MG63 (cell line): Measurements from ENCODE around the gene CORO6. TPM values are rescaled to one million over a fixed set of nuclear protein-coding genes. Genes with fewer than 3 reads are reported as not detected.
A peak's percentile ranks its signal among the peaks of the same experiment; 100 is the strongest.
"Not testable (repeated sequence)": the region's sequence is repeated elsewhere in the genome, so short reads cannot be mapped to it uniquely, and the experiment has no call there.

Experiments
- DNase-seq: peaks from one replicate; pipeline ENCODE4 v3.0.0-alpha.2; 2020
- H3K27me3 ChIP-seq: fragments of 250-450 bp; sonication (Bioruptor Pico); 2 replicates; pipeline ENCODE4 v1.5.1; 2020; ENCODE audit warnings: mild to moderate bottlenecking, moderate library complexity
- H3K36me3 ChIP-seq: fragments of 250-450 bp; sonication (Bioruptor Pico); 2 replicates; pipeline ENCODE4 v1.5.1; 2020; ENCODE audit warnings: mild to moderate bottlenecking, moderate library complexity
- H3K4me3 ChIP-seq: fragments of 250-450 bp; sonication (Bioruptor Pico); 2 replicates; pipeline ENCODE4 v1.5.1; 2020; ENCODE audit warnings: mild to moderate bottlenecking, moderate library complexity
- H3K9me3 ChIP-seq: fragments of 250-450 bp; sonication (Bioruptor Pico); 2 replicates; pipeline ENCODE4 v1.5.1; 2020; ENCODE audit warnings: mild to moderate bottlenecking, moderate library complexity
- total RNA-seq: library from RNA; depleted of rRNA; stranded (reverse); fragments of >200 nt; shearing (Covaris generic); gene quantifications from 2 replicates; pipeline ENCODE4 v1.2.3, GENCODE V29; 2014; ENCODE audit warnings: low replicate concordance; rRNA removed

Gene CORO6
- total RNA-seq: 1.2 TPM in 1 of 2 replicates, not detected in the other

DNA sequence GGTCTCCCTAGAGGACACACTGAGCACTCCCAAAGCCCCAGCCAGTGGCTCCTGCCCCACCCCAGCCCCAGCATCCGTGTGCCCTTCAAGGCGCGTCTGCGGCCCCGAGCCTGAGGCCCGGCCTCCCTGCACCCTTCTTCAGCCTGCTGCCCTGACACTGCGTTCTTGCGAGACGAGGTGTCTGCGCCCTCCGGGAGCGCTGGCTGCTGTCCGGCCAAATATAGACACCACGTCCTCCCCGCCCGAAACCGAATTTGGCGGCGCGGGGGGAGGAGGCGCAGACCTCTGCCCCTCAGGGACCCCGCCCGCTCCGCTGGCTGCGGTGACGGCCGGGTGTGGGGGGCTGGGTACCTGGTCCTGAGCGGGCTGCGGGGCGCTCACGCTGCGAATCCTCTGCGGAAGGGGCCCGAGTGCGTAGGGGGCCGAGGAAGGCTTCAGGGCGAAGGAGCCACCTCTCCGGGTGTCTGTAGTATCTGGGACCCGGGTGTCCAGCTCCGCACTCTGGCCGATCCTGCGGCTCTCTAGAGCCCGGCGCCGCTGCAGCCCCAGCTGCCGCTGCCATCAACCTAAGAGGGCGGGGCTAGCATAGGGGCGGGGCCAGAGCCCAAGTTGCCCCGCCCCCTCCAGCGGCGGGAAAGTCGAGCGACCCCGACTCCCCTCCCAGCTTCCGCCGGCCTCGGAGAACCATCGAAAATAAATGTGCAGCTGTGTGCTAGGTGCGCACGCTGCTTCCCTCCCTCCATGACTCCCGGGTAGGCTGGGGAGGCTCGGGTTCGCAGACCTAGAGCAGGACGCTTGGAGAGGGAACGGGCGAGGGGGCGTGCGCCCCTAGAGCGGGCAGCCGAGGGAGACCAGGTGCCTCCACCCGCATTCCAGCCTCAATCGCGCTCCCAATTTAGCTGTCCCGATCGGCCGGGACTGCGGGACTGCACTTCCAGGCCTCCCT is at the start of gene CORO6:
Gene CORO6 (minus strand): TSS at position 576 of the 946 bp plus-strand sequence. CDS start 1,491 bp downstream, outside the sequence.
- DNase-seq: peak; percentile 31
- Histone ChIP-seq H3K4me3 (peak within 1 kb of the TSS; percentile 50), H3K36me3 (no peaks in the 10 kb centered on the region), H3K27me3 (no peaks in the 10 kb centered on the region), H3K9me3 (no peaks in the 10 kb centered on the region)

DNA sequence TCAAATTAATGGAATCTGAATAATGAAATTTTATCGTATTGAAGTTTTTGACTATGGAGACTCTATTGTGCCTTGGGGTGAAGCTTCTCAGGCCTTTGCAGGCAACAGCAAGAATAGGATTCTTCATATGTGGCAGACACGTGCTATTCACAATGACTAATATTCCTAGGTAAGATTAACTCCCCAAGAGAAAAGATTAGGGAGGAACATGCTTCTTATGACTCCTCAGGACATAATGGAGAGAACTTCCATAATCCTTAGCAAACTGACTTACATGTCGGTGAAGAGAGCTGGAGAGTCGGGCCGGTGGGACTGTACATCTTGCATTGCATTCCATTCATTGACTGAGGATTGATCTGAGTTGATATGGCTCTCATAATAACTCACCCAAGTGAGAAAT is 48.9 kb upstream of the CORO6 start:
- Histone ChIP-seq H3K9me3 (no peaks in the 10 kb centered on the region), H3K36me3 (peaks cover 5% of the 10 kb centered on the region; the same call in 1 of the 2 replicates), H3K27me3 (no peaks in the 10 kb centered on the region), H3K4me3 (no peak overlapping the region)
- DNase-seq: no peak

DNA sequence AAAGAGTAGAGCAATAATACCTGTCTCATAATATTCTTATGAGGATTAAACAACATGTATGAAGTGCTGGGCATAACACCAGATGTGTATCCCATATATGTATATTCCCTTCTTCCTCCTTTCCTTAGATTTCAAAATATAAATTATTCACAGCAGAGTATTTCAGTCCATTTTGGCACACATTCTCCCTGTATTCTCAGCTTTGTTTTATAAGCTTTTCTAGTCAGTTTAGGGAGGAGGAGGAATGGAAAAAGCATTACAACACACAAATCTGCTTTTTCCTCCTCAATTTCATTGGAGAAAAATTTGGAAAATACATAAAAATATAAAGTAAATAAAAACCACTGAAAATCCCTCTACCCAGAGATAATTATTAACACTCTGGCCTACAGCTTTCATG is 46.6 kb upstream of the CORO6 start:
- H3K9me3 ChIP-seq: no peaks in the 10 kb centered on the region
- no peaks in the 10 kb centered on the region for H3K27me3 ChIP-seq
- no peak for DNase-seq
- H3K36me3 ChIP-seq: peaks cover 5% of the 10 kb centered on the region; the same call in 1 of the 2 replicates
- no peak overlapping the region for H3K4me3 ChIP-seq

DNA sequence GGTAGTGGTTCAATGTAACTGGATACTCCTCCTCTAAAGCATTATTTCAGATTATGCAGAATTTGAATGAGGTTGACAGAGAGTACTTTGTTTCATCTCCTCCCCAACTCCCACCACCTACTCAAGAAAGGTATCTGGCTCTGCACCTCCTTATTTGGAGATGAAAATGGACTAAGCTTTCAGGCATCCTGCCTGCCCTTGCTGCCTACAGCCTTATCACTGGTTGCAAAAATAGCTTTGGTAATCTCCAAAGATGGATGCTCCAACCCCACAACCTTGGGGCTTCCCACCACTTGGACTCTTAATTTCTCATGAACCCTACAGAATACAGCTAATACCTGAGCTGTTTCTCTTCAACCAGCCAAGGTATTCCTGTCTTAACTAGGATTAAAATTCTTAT is 45.3 kb upstream of the CORO6 start:
- Histone ChIP-seq H3K36me3 (peaks cover 5% of the 10 kb centered on the region; the same call in 1 of the 2 replicates), H3K4me3 (no peak overlapping the region)

DNA sequence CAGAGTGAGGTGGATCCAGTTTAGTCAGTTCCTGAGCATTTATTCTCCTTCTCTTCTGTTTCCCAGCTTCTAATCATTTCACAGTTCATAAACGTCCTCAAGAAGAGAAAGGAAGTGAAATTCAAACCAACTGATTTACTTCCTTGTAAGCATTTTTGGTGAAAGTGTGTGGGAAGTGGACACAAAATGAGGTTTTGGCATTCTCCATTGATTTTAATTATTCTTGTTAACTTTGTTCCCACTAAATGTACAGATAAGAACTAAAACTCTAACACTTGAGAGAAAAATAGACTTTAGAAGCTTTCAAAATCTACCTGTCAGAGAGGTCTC is 42.7 kb upstream of the CORO6 start:
- H3K27me3 ChIP-seq: no peaks in the 10 kb centered on the region
- H3K36me3 ChIP-seq: peaks cover 5% of the 10 kb centered on the region; the same call in 1 of the 2 replicates
- no peak for DNase-seq
- H3K9me3 ChIP-seq: no peaks in the 10 kb centered on the region
- no peak overlapping the region for H3K4me3 ChIP-seq

More for the DNA sequence above, 45.3 kb upstream of the CORO6 start:
- no peaks in the 10 kb centered on the region for H3K9me3 ChIP-seq
- DNase-seq: no peak
- no peaks in the 10 kb centered on the region for H3K27me3 ChIP-seq

DNA sequence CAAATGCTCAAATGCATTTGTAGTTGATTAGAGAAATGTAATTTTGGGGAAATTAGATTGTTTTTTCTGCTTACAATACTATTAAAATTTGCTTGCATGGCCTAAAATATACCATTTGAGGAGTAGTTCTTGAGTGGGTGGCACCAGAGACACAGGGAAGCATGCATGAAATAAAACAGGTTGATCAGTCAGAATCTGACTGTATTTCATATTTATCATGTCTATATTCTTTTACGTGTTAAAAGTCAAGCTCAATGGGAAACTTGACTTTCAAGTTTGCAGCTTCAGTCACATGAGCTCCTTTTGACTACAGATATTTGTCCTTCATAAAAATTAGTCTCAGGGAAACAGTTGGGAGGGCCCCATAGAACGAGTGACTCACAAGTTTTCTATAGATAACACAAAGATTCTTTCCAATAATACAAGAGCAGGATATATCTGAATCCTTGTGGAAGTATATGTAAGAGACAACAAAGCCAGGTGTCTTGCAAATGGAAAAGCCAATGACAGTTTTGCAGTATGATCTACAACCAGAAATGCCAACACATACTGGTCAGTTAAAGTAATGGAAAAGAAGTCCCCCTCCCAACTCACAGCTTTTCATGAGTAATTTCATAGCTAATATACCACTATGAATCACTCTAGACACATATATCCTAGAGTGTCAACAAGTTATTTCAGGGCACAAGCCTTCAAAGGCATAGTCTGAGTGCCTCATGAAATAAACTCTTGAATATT is 42.2 kb upstream of the CORO6 start:
- no peak overlapping the region for H3K4me3 ChIP-seq
- H3K36me3 ChIP-seq: peaks cover 5% of the 10 kb centered on the region; the same call in 1 of the 2 replicates
- H3K27me3 ChIP-seq: no peaks in the 10 kb centered on the region
- DNase-seq: no peak
- no peaks in the 10 kb centered on the region for H3K9me3 ChIP-seq

DNA sequence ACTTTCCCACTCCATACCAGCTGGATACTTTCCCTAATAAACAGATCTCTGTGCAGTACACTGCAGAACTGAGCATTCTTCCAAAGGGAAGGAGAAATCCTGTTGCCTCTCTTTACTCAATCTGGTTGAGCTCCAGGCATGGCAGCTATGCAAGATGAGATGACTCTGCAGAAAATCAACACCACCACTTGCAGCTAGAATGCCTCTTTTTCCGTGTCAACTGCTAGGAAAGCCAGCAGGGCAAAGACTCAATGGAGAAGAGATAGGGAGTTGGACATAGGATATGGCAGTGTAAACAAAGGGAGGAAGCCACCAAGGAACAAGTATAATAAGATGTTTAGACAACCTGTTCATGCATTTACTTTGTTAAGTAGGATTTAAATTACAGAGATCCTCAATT is 40.4 kb upstream of the CORO6 start:
- Histone ChIP-seq H3K27me3 (no peaks in the 10 kb centered on the region), H3K9me3 (no peaks in the 10 kb centered on the region), H3K36me3 (peaks cover 5% of the 10 kb centered on the region; the same call in 1 of the 2 replicates), H3K4me3 (no peak overlapping the region)
- DNase-seq: no peak

DNA sequence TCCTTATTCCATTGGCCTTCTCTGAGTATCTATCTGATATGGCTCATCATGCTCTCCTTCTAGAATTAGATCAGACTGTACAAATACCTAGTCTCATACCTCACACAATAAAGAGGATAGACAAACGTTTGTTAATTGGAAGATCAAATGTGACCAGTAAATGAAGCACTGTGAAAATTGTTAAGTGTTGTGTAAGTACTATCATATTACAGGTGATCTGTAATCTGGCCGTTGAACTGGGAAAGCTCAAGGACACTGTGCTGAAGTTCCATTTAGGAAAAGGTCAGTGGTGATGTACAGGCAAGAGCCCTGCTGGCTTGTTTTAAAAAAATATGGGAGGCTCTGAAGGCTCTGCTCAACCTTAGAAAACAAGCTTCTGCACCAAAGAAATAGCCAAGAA is 38.5 kb upstream of the CORO6 start:
- no peaks in the 10 kb centered on the region for H3K27me3 ChIP-seq
- no peaks in the 10 kb centered on the region for H3K9me3 ChIP-seq
- H3K4me3 ChIP-seq: no peak overlapping the region
- DNase-seq: no peak
- no peaks in the 10 kb centered on the region for H3K36me3 ChIP-seq

DNA sequence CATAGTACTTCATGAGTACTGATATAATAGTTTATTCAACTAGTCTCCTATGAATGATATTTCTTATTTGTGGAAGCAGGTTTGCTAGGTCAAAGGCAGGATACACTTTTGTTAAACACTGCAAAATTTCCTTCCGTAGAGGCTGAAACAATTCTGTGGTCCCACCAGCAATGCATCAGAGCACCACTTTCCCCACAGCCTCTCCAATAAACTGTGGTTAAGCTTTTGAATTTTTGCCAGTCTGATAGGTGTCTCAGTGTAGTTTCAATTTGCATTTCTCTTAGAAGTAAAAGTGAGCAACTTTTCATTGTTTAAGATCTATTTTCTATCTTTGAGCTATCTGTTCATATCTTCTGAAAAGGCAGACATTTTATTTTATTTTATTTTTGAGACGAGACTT is 36.4 kb upstream of the CORO6 start:
- Histone ChIP-seq H3K27me3 (no peaks in the 10 kb centered on the region), H3K4me3 (no peak overlapping the region), H3K36me3 (no peaks in the 10 kb centered on the region), H3K9me3 (no peaks in the 10 kb centered on the region)
- DNase-seq: no peak

DNA sequence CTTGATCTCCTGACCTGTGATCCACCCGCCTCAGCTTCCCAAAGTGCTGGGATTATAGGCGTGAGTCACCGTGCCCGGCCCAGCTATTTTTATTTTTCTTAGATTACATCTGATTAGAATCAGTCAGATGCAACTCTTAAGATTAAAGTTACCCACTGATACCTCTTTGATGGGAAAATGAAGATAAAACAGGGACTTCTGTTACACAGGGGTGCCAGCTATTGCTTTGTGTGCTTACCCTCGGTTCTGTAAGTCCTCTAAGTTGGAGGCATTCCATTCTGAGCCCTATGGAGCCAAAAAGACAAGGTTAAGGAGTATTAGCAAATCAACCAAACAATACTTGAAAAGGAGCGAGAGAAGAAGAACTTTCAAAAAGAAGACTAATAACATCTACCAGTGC is 32.6 kb upstream of the CORO6 start:
- Histone ChIP-seq H3K36me3 (no peaks in the 10 kb centered on the region), H3K4me3 (no peak overlapping the region), H3K9me3 (no peaks in the 10 kb centered on the region), H3K27me3 (no peaks in the 10 kb centered on the region)
- no peak for DNase-seq

DNA sequence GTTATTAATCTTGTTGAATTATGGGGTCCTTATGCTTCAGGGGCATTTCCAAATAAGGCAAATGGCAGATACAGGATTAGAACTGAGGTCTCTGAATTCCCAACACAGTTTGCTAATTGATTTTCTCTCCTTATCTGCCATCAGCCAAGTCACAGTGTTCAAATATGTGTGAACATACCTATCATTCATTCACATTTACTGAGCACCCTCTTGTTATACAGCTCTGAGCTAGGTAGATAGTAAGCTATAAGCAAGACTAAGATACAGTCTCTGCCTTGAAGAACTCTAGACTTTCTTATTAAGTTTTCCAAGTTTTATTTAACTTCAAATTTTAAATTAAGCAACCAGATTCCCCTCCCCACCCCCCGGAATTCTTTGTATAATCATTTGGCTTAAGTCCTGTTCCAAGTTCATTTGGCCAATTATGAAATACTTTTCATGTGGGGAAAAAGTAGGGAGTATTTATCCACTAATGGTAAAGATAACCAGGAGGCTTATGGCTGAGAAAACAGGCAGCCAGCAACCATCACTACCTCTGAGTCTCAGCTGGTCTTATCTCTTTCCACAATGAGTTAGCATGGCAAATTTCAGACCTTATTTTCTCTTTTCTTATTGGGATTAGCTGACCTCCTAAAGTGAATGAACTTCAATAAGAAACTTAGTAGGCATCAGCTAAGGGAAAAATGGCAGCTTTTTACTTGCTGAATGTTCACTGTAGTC is 31.4 kb upstream of the CORO6 start:
- Histone ChIP-seq H3K36me3 (no peaks in the 10 kb centered on the region), H3K9me3 (no peaks in the 10 kb centered on the region), H3K4me3 (no peak overlapping the region), H3K27me3 (no peaks in the 10 kb centered on the region)
- no peak for DNase-seq

DNA sequence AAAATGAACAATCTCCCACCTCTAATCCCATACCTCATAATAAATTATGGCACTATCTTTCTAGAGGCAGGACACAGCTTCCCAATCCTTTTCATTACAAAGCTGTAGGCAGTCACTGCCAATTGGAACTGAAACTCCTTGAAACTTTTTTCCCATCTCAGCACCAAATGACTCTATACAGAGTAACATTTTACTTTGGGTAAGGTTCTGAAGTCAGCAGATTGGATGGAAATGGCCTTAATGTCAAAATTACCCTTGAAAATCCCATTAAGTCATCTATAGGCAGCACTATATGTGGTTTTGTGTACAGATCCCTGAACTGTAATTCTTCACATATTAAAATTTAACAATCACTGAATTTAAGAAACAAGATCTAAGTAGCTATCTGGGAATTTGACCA is 30.3 kb upstream of the CORO6 start:
- H3K4me3 ChIP-seq: no peak overlapping the region
- no peaks in the 10 kb centered on the region for H3K36me3 ChIP-seq
- H3K9me3 ChIP-seq: no peaks in the 10 kb centered on the region
- DNase-seq: no peak
- no peaks in the 10 kb centered on the region for H3K27me3 ChIP-seq

DNA sequence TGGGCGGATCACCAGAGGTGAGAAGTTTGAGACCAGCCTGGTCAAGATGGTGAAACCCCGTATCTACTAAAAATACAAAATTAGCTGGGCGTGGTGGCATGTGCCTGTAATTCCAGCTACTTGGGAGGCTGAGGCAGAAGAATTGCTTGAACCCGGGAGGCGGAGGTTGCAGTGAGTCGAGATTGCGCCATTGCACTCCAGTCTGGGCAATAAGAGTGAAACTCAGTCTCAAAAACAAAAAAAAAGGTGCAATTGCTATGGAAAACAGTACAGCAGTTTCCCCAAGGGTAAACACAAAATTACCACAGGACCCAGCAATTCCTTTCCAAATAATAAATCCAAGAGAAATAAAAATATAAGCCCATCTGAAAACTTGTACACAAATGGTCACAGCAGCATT is 29.2 kb upstream of the CORO6 start:
- DNase-seq, H3K27me3 ChIP-seq, H3K36me3 ChIP-seq, H3K4me3 ChIP-seq, H3K9me3 ChIP-seq: not testable (repeated sequence)

DNA sequence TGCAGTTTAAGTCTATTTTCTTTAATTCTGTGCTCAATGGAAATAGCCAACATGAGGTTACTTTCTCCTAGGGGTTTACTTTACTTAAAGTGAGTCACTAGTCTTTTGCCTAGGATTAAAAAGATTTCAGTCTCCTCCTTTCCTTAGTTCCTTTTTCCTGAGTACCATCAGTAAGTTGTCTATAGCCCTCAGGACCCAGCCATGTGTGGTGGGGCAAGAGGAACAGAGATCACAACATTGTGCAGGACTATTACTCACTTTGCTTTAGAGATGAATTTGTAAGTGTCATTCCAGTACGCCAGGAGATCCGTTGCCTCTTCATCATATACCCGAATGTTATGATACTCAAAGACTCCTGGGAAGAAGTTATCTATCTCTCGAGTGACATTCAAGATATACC is 27.7 kb upstream of the CORO6 start:
- DNase-seq: no peak
- Histone ChIP-seq H3K9me3 (no peaks in the 10 kb centered on the region), H3K4me3 (no peak overlapping the region), H3K27me3 (no peaks in the 10 kb centered on the region), H3K36me3 (no peaks in the 10 kb centered on the region)

DNA sequence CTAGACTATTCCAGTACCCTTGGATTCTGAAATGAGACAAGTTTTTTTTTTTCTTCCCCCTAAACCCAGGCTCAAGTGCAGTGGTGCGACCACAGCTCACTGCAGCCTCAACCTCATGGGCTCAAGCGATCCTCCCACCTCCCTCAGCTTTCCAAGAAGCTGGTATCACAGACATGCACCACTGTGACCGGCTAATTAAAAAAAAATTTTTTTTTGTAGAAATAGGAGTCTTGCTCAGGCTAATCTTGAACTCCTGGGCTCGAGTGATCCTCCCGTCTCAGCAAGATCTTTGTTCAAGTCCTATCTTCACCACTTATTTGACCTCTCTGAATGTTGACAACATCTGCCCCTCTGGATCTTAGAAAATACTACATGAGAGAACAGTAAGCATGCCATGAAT is 26.6 kb upstream of the CORO6 start:
- H3K36me3 ChIP-seq: no peaks in the 10 kb centered on the region
- H3K27me3 ChIP-seq: no peaks in the 10 kb centered on the region
- H3K9me3 ChIP-seq: no peaks in the 10 kb centered on the region
- H3K4me3 ChIP-seq: no peak overlapping the region
- no peak for DNase-seq

DNA sequence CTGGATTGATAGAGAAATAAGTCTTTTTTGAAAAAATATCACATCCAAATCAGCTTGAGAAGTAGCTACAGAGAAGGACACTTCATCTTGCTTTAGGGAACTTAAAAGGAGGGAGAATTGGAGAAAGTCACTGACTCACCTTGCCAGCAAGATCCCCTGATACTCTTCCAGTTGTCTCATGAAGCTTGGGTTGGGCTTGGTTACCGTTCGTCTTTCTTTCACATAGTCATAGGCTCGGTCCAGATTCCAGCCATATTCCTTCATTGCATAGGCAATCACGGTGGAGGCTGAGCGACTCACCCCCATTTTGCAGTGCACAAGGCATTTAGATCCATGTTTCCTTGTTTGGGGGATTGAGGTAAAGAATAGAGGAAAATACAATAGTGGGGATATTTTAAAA is 25.3 kb upstream of the CORO6 start:
- Histone ChIP-seq H3K4me3 (no peak overlapping the region), H3K36me3 (no peaks in the 10 kb centered on the region), H3K9me3 (no peaks in the 10 kb centered on the region), H3K27me3 (no peaks in the 10 kb centered on the region)
- DNase-seq: no peak

DNA sequence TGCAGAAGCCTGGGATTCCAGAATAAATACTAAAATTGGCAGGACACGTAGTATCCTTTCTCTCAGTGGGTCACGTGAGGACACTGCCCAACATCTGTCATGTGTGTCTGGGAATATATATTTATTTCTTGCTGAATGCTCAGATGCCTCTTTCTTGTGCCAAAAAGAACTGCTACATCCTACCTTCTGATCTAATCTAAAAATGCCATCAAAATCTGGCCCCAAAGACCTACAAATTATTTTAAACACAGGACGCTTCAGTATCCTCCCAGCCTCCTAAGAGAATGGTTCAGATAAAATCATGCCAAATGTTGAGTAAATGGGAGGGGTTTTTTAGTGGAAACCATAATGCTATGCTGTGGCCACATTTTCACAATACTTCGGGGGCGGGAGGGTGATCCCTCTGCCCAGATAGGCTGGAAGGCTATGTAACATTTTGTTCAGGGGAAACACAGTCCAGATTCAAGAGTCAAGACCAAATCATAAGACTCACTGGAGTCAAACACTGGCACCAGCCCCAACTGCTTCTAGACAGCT is 22.9 kb upstream of the CORO6 start:
- no peak overlapping the region for H3K4me3 ChIP-seq
- DNase-seq: peak; percentile 87
- no peaks in the 10 kb centered on the region for H3K36me3 ChIP-seq
- no peaks in the 10 kb centered on the region for H3K9me3 ChIP-seq
- H3K27me3 ChIP-seq: no peaks in the 10 kb centered on the region
